Activated CD4-positive, alpha-beta memory T cell treated with anti-CD3 and anti-CD28 coated beads for 36 hours (primary cell): ENCODE measurements around the gene OTUD7B. TPM values are rescaled to one million over a fixed set of nuclear protein-coding genes. Genes with fewer than 3 reads are reported as not detected.
A peak's percentile ranks its signal among the peaks of the same experiment; 100 is the strongest.

ENCODE experiments used
- CTCF ChIA-PET: fragments of 350-600 bp; sonication (Branson Sonifier 250); formaldehyde crosslinking; loops from one replicate; lab custom pipeline; 2021; ENCODE audit warnings: antibody characterized with exemption, inconsistent platforms; lab: Charles Lee
- POLR2A ChIA-PET: fragments of 350-600 bp; sonication (Branson Sonifier 250); formaldehyde crosslinking; loops from one replicate; lab custom pipeline; 2021; ENCODE audit warnings: antibody characterized with exemption; lab: Charles Lee
- DNase-seq: peaks from one replicate; pipeline ENCODE4 v3.0.0-alpha.2; 2020
- H3K27ac Mint-ChIP-seq: one replicate; pipeline ENCODE4 v1.8.0; 2021; ENCODE audit warnings: mixed read lengths
- H3K27me3 Mint-ChIP-seq: one replicate; pipeline ENCODE4 v1.8.0; 2021; ENCODE audit warnings: mixed read lengths
- H3K36me3 Mint-ChIP-seq: one replicate; pipeline ENCODE4 v1.8.0; 2021; ENCODE audit warnings: mixed read lengths
- H3K4me1 Mint-ChIP-seq: one replicate; pipeline ENCODE4 v1.8.0; 2021; ENCODE audit warnings: low read depth, mixed read lengths
- H3K4me3 Mint-ChIP-seq: one replicate; pipeline ENCODE4 v1.8.0; 2021; ENCODE audit warnings: mild to moderate bottlenecking, mixed read lengths
- H3K9me3 Mint-ChIP-seq: one replicate; pipeline ENCODE4 v1.8.0; 2021; ENCODE audit warnings: mixed read lengths
- intact Hi-C: fragments of 100-400 bp; cut with micrococcal nuclease; formaldehyde crosslinking; loops from one replicate; pipeline ENCODE4 v1.15.1; 2023
- total RNA-seq, 2 experiments: library from RNA; stranded (reverse); gene quantifications; one replicate each; pipeline ENCODE4 v1.2.3, GENCODE V29; 2021

Gene OTUD7B
- total RNA-seq, 2 experiments from 2014 or later = 23.8 to 24.7 TPM

DNA sequence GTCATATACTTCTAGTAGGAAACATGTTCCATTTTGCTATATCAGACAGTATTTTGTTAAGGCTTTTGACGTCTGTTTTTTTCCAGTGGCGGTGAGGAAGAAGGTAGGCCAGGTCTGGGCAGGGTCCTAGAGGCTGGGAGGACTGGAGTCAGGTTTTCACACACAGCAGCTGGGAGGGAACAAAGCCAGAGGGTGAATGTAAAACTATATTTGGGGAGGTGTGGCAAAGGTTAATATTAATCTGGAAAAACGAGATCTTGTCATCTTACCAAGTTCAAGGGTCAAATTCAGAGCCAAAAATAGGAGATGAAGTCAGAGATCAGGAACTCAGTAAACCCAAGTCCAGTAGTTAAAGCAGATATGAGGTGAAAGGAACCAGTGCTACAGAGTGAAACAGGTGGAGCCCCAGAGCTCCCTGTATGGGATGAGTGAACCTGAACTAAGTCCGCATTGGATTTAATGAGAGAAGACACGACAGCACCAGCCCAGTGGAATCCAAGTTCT is 10.7 kb upstream of the OTUD7B start:
- Mint-ChIP-seq H3K4me3 (no peak overlapping the region), H3K27me3 (no peaks in the 10 kb centered on the region), H3K36me3 (no peaks in the 10 kb centered on the region), H3K9me3 (no peaks in the 10 kb centered on the region), H3K4me1 (no peaks in the 10 kb centered on the region), H3K27ac (no peak overlapping the region)
- ChIA-PET POLR2A (no interaction called here), CTCF (interaction anchor here (1.2 kb wide), 1 partner anchor 10 kb away, joined by 3 read pairs; the partner anchor contains the start of gene OTUD7B)
- no peak for DNase-seq
- intact Hi-C loops = no loop called here

DNA sequence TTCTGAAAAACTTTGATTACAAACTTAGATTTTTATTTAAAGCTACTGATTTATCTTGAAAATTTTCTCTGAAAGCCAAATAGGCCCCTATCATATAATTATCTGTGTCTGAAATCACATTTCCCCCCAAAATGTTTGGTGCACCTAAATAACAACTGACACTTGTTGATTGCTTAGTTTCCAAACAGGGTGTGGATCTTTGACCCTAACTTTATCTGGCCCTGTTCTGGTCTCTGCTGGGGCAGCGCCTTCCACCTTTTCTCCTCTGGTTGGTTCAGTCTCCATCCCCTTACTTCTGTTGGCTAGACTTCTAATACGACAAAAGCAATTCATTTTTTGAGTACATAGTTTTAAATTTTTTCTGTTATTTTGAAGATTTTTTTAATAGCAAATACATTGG is 10.2 kb upstream of the OTUD7B start:
- intact Hi-C loops = no loop called here
- H3K4me3 Mint-ChIP-seq = no peak overlapping the region
- H3K9me3 Mint-ChIP-seq = no peaks in the 10 kb centered on the region
- H3K27ac Mint-ChIP-seq = no peak overlapping the region
- H3K36me3 Mint-ChIP-seq = no peaks in the 10 kb centered on the region
- no peak for DNase-seq
- H3K4me1 Mint-ChIP-seq = no peaks in the 10 kb centered on the region
- ChIA-PET CTCF (no interaction called here), POLR2A (no interaction called here)
- no peaks in the 10 kb centered on the region for H3K27me3 Mint-ChIP-seq

DNA sequence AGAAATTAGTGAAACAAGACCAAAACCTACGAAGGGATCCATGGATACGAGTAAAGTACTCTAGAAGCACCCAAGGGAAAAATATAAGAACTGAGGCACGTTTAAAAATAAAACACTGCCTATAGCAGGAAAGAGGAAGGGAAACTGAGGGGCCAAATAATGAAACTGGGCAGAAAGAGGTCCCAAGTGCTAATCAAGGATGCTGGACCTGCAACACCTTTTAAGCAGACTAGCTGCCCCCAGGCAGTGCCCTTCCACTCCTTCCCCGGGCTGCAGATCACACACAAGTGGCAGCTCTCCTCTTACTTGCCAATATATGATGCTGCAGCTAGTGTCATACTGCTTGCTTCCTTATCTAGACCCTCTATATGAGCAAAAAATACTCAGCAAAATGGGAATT is 7.6 kb upstream of the OTUD7B start:
- Mint-ChIP-seq H3K9me3 (no peaks in the 10 kb centered on the region), H3K27ac (no peak overlapping the region), H3K27me3 (no peaks in the 10 kb centered on the region), H3K4me1 (no peaks in the 10 kb centered on the region), H3K4me3 (no peak overlapping the region), H3K36me3 (no peaks in the 10 kb centered on the region)
- intact Hi-C loops = no loop called here
- POLR2A ChIA-PET = interaction anchor here (0.6 kb wide), 1 partner anchor 79 kb away, joined by 4 read pairs; no protein-coding TSS in a partner anchor
- DNase-seq = no peak
- CTCF ChIA-PET = interaction anchor here (1.4 kb wide), 1 partner anchor 130 kb away, joined by 4 read pairs; a partner anchor contains a TSS

DNA sequence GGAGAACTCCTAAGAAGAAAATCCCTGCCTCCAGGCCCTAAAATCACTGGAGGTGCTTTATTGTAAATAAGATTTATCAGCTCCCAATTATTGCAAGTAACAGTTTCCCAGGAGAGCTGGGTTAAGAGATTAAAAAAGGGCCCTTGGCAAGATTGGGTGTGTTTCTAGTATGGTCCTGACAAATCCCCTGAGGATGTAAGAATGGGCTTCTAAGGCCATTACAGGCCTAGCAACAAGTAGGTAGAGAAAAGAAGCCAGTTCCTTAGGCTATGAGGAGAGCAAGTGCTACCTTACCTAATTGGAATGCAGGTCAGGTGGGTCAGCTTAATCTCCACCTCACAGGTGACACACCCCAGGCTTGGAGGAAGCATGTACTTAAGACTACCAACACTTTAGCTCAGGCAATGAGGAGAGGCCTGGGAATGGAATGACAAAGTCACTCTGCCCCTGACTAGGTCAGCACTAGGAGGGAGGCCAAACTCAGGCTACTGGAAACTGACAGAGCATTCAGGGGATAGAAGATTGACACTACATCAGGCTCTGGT is 6.8 kb upstream of the OTUD7B start:
- no peaks in the 10 kb centered on the region for H3K4me1 Mint-ChIP-seq
- no peaks in the 10 kb centered on the region for H3K36me3 Mint-ChIP-seq
- ChIA-PET CTCF (interaction anchor here (1.4 kb wide), 1 partner anchor 129 kb away, joined by 4 read pairs; a partner anchor contains a TSS), POLR2A (no interaction called here)
- DNase-seq = no peak
- H3K27me3 Mint-ChIP-seq = no peaks in the 10 kb centered on the region
- no peak overlapping the region for H3K4me3 Mint-ChIP-seq
- no peak overlapping the region for H3K27ac Mint-ChIP-seq
- H3K9me3 Mint-ChIP-seq = no peaks in the 10 kb centered on the region
- intact Hi-C loops = no loop called here

DNA sequence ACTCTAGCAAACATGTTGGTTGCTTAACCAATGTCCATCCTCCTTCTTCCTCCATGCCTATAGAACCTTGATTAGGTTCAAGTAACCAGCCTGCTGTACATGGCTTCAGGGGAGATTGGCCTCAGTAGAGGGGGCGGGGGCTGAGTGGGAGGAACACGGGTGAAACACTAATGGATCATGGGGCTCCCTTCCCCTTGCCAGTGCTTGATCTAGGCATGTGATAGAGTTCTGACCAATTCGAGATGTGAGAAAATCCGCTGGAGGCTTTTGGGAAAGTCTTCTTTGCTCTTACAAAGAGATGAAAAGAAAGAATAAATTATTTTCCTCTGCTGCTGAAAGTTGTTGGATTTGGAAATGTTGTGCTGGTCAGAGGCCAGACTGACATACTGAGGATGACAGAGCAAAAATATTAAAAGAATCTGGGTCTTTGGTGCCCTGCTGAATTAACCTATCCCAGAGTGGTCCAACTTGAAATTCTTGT is 5.2 kb upstream of the OTUD7B start:
- DNase-seq = no peak
- CTCF ChIA-PET = no interaction called here
- Mint-ChIP-seq H3K4me3 (no peak overlapping the region), H3K4me1 (peaks cover 2% of the 10 kb centered on the region), H3K9me3 (no peaks in the 10 kb centered on the region), H3K36me3 (no peaks in the 10 kb centered on the region), H3K27ac (no peak overlapping the region), H3K27me3 (no peaks in the 10 kb centered on the region)
- POLR2A ChIA-PET = no interaction called here
- intact Hi-C loops = no loop called here

DNA sequence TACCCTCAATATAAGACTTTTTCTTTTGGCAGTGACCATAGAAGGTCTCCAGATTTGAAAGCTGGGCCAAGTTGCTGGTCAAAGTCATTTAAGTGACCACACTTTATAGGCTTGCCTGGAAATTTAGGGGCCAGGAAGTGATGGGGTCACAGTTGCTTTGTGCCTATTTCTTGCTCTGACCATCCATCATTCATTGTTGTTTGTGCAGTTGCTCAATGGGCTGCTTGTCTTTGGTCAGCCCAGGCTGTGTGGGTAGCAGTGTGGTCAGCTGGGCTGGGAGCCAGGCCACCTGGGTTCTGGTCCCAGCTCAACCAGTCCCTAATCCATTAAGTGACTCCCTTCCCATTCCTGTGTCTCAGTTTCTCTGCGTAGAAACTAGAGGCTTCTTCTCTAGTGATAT is 2.1 kb upstream of the OTUD7B start:
- no peak overlapping the region for H3K27ac Mint-ChIP-seq
- H3K4me3 Mint-ChIP-seq = no peak overlapping the region

DNA sequence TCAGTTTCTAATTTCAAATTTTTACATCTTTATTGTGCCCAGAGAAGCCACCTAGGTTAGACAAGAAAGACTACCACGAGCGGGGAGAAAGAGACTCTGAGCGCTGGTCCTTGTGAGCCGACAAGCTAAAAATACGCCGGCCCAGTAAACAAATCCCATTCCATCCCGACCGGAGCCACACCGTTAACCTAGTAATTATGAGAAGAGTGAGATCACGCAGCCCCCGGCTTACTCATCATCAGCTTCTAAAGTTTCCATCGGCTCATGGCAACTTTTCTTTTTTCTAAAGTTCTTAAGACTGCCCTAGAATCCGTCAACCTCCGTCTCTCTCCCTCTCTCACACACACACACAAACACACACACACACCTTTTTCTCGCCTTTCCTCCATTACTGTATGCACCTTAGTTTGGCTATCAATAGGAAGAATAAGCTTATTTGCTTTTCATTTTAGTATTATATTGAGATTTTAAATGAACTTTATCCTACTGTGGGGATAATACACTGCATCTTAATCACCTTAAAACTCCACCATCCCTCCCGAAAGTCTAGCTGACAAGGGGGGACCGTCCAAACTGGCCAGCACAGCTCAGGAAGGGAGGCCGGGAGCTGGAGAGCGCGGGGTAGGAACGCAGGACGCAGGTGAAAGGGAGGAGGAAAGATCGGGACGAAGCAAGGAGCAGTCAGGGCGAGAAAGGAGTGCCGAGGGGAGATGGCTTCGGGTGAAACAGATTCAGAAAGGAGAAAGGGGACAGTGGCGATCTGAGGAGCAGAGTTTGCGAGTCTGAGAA is 728 bp downstream of the OTUD7B start:
- H3K4me1 Mint-ChIP-seq = peaks cover 45% of the 10 kb centered on the region
- H3K9me3 Mint-ChIP-seq = no peaks in the 10 kb centered on the region
- CTCF ChIA-PET = interaction anchor here (0.6 to 4.5 kb wide), 12 partner anchors 10 to 178 kb away, joined by 3 to 19 read pairs (median 6); partner anchors contain the start of gene VPS45
- intact Hi-C loops = loop anchor here (5.0 kb wide), 2 partner anchors 58 to 72 kb away; partner anchors contain the start of genes MTMR11 and VPS45
- DNase-seq = peak; percentile 84
- H3K27ac Mint-ChIP-seq = peak overlapping the region; percentile 98
- H3K4me3 Mint-ChIP-seq = peak overlapping the region; percentile 99
- H3K36me3 Mint-ChIP-seq = peaks cover 13% of the 10 kb centered on the region
- POLR2A ChIA-PET = interaction anchor here (0.8 to 6.2 kb wide), 5 partner anchors 13 to 354 kb away, joined by 3 to 57 read pairs (median 6); partner anchors contain the start of gene SF3B4
- H3K27me3 Mint-ChIP-seq = no peaks in the 10 kb centered on the region

More for the DNA sequence above, 2.1 kb upstream of the OTUD7B start:
- intact Hi-C loops = loop anchor here (5.0 kb wide), 1 partner anchor 75 kb away; the partner anchor contains the start of gene MTMR11
- Mint-ChIP-seq H3K36me3 (peaks cover 8% of the 10 kb centered on the region), H3K4me1 (peaks cover 24% of the 10 kb centered on the region), H3K27me3 (no peaks in the 10 kb centered on the region), H3K9me3 (no peaks in the 10 kb centered on the region)
- ChIA-PET CTCF (interaction anchor here (0.6 to 4.5 kb wide), 4 partner anchors 17 to 175 kb away, joined by 3 to 19 read pairs (median 5); no protein-coding TSS in a partner anchor), POLR2A (interaction anchor here (0.7 to 6.2 kb wide), 2 partner anchors 34 to 126 kb away, joined by 4 to 57 read pairs; a partner anchor contains a TSS)
- DNase-seq = no peak

DNA sequence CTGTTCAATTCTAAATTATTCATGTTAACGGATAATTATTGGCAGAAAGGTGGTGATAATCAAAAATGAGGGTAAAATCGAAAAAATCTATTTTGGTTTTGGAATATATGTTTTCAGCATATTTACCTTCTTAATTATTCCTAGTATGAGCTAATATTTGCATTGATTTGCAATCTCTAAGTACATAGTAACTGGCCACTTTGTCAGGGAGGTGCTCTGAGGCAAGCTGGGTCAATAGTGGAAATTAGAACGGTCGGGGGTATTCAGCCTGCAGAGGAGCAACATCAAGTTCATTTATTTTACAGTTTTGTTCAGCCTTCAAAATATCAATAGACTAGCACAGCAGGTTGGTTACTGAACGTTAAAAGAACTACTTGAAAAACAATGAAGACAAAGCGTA is 1.8 kb downstream of the OTUD7B start:
- peaks cover 19% of the 10 kb centered on the region for H3K36me3 Mint-ChIP-seq

DNA sequence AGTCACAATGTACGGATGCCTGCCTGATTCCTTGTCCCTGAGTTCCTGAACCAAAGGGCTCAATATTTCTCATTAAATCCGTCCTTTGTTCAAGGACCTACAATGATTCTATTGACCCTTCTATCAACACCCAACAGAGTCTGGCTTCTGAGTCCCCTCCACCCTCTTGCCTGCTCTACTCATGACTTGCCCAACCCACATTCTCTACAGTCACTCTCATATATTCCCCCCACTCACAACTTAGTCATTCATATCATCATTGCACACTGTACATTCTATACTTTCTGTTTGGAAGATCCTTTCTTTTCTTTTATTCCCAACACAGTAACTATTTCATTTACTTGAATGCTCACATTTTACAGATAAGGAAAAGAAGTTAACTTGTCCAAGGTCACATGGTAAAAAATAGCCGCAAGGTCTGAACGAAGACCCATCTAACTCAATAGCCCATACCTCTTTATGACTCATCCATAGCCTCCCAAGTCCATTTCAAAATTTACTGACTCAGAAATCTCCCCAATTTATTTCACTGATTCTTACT is 3.6 kb downstream of the OTUD7B start:
- peaks cover 64% of the 10 kb centered on the region for H3K4me1 Mint-ChIP-seq
- H3K4me3 Mint-ChIP-seq = peak overlapping the region; percentile 14
- peaks cover 30% of the 10 kb centered on the region for H3K36me3 Mint-ChIP-seq
- POLR2A ChIA-PET = interaction anchor here (1.9 to 6.2 kb wide), 2 partner anchors 9 to 121 kb away, joined by 11 to 57 read pairs; a partner anchor contains a TSS
- H3K27me3 Mint-ChIP-seq = no peaks in the 10 kb centered on the region
- intact Hi-C loops = loop anchor here (1.0 to 5.0 kb wide), 2 partner anchors 11 to 60 kb away; partner anchors contain the start of gene VPS45
- CTCF ChIA-PET = interaction anchor here (3.0 kb wide), 1 partner anchor 119 kb away, joined by 8 read pairs; a partner anchor contains a TSS
- H3K27ac Mint-ChIP-seq = peak overlapping the region; percentile 24
- H3K9me3 Mint-ChIP-seq = no peaks in the 10 kb centered on the region
- peak; percentile 34 for DNase-seq

More for the DNA sequence above, 1.8 kb downstream of the OTUD7B start:
- Mint-ChIP-seq H3K4me1 (peaks cover 53% of the 10 kb centered on the region), H3K27ac (no peak overlapping the region), H3K4me3 (peak overlapping the region; percentile 99), H3K27me3 (no peaks in the 10 kb centered on the region), H3K9me3 (no peaks in the 10 kb centered on the region)
- DNase-seq = no peak
- POLR2A ChIA-PET = interaction anchor here (1.9 to 6.2 kb wide), 2 partner anchors 11 to 122 kb away, joined by 11 to 57 read pairs; a partner anchor contains a TSS
- intact Hi-C loops = loop anchor here (5.0 kb wide), 1 partner anchor 59 kb away; the partner anchor contains the start of gene VPS45
- CTCF ChIA-PET = interaction anchor here (1.5 to 4.5 kb wide), 5 partner anchors 13 to 179 kb away, joined by 4 to 19 read pairs (median 8); a partner anchor contains a TSS

DNA sequence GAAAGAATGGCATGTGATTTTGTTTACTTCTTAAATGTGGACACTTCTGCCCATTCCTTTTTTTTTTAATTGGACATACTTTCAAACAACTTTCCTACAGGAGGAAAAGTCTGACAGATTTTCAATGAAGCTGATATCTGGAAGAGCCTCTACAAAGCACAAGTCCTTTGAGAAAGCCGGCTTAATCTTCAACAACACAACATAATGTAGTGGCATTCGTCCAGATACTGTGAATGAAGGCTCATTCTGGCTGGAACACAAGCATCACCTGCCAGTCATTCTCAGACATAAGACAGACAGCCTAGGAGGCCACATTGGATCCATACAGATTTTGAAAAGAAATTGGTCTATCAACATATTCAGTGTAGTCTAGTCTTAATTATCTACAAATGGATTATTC is 4.9 kb downstream of the OTUD7B start:
- Mint-ChIP-seq H3K4me3 (no peak overlapping the region), H3K27ac (no peak overlapping the region), H3K27me3 (no peaks in the 10 kb centered on the region), H3K4me1 (peaks cover 68% of the 10 kb centered on the region), H3K9me3 (no peaks in the 10 kb centered on the region), H3K36me3 (peaks cover 38% of the 10 kb centered on the region)
- intact Hi-C loops = loop anchor here (5.0 kb wide), 1 partner anchor 62 kb away; the partner anchor contains the start of gene VPS45
- DNase-seq = no peak
- CTCF ChIA-PET = interaction anchor here (1.5 kb wide), 1 partner anchor 164 kb away, joined by 3 read pairs; no protein-coding TSS in a partner anchor
- POLR2A ChIA-PET = no interaction called here

DNA sequence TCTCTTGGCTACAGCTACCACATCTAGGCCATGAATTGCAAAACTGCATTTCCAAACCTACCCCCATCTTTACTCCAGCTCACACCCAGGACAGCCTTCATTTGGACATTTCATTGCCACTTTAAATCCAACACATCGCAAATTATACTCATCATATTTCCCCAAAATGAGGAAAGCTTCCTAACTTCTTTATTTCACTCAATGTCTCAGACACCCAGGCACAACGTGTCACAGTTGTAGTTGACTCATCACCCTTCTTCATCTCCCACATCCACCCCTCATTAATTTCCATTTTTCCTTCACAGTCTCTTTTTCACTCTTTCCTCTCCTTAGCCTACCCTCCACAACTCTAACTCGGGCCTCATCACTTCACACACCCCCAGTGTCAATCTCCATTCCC is 6.7 kb downstream of the OTUD7B start:
- Mint-ChIP-seq H3K36me3 (peaks cover 48% of the 10 kb centered on the region), H3K27ac (peak overlapping the region; percentile 1), H3K4me1 (peaks cover 65% of the 10 kb centered on the region), H3K4me3 (no peak overlapping the region), H3K9me3 (no peaks in the 10 kb centered on the region), H3K27me3 (no peaks in the 10 kb centered on the region)
- ChIA-PET POLR2A (interaction anchor here (2.2 kb wide), 1 partner anchor 117 kb away, joined by 7 read pairs; a partner anchor contains a TSS), CTCF (interaction anchor here (0.8 to 1.6 kb wide), 3 partner anchors 41 to 183 kb away, joined by 3 to 4 read pairs (median 3); no protein-coding TSS in a partner anchor)
- intact Hi-C loops = no loop called here
- no peak for DNase-seq
